ENCODE data around the gene WASHC4. TPM values are rescaled to one million over a fixed set of nuclear protein-coding genes. Genes with fewer than 3 reads are reported as not detected.
"Not testable (repeated sequence)": the region's sequence is repeated elsewhere in the genome, so short reads cannot be mapped to it uniquely, and the experiment has no call there.

Gene WASHC4
- polyA plus RNA-seq, 1 donor: 71.1 TPM

- DNase-seq: no peak
- 83% methylated on average over 2 of the region's 2 CpGs for WGBS (ENCODE audit: insufficient coverage, low lambda C conversion rate)
- H3K36me3 ChIP-seq (ENCODE audit: control insufficient read depth, insufficient read depth, low read length): peaks cover 45% of the 10 kb centered on the region
- H3K27ac ChIP-seq (ENCODE audit: low read length): no peak overlapping the region
- no peak overlapping the region for H3K4me3 ChIP-seq (ENCODE audit: low read length)
- H3K9me3 ChIP-seq (ENCODE audit: control insufficient read depth, low read depth, low read length): no peaks in the 10 kb centered on the region
- H3K27me3 ChIP-seq (ENCODE audit: control insufficient read depth, insufficient read depth, low read length): no peaks in the 10 kb centered on the region
- H3K4me1 ChIP-seq (ENCODE audit: control insufficient read depth, insufficient read depth, low read length): no peaks in the 10 kb centered on the region
Measured at GRCh38 chr12:105158876-105159275, 51.3 kb downstream of the WASHC4 start.

GRCh38 chr12:105162174-105162573 is 54.6 kb downstream of the WASHC4 start:
- WGBS (ENCODE audit: insufficient coverage, low lambda C conversion rate): 76% methylated on average over 2 of the region's 3 CpGs
- Histone ChIP-seq H3K27me3 (ENCODE audit: control insufficient read depth, insufficient read depth, low read length) (no peaks in the 10 kb centered on the region), H3K36me3 (ENCODE audit: control insufficient read depth, insufficient read depth, low read length) (peaks cover 55% of the 10 kb centered on the region), H3K9me3 (ENCODE audit: control insufficient read depth, low read depth, low read length) (no peaks in the 10 kb centered on the region), H3K27ac (ENCODE audit: low read length) (no peak overlapping the region), H3K4me1 (ENCODE audit: control insufficient read depth, insufficient read depth, low read length) (no peaks in the 10 kb centered on the region), H3K4me3 (ENCODE audit: low read length) (no peak overlapping the region)
- DNase-seq: no peak

GRCh38 chr12:105164068-105164467 is 56.5 kb downstream of the WASHC4 start:
- DNase-seq: no peak
- Histone ChIP-seq H3K9me3 (ENCODE audit: control insufficient read depth, low read depth, low read length) (no peaks in the 10 kb centered on the region), H3K27me3 (ENCODE audit: control insufficient read depth, insufficient read depth, low read length) (no peaks in the 10 kb centered on the region), H3K4me1 (ENCODE audit: control insufficient read depth, insufficient read depth, low read length) (no peaks in the 10 kb centered on the region), H3K4me3 (ENCODE audit: low read length) (no peak overlapping the region), H3K36me3 (ENCODE audit: control insufficient read depth, insufficient read depth, low read length) (peaks cover 54% of the 10 kb centered on the region), H3K27ac (ENCODE audit: low read length) (no peak overlapping the region)
- 20% methylated on average over 1 of the region's 2 CpGs for WGBS (ENCODE audit: insufficient coverage, low lambda C conversion rate)

- Histone ChIP-seq H3K27ac (ENCODE audit: low read length) (no peak overlapping the region), H3K36me3 (ENCODE audit: control insufficient read depth, insufficient read depth, low read length) (peaks cover 50% of the 10 kb centered on the region), H3K4me3 (ENCODE audit: low read length) (no peak overlapping the region), H3K9me3 (ENCODE audit: control insufficient read depth, low read depth, low read length) (no peaks in the 10 kb centered on the region), H3K27me3 (ENCODE audit: control insufficient read depth, insufficient read depth, low read length) (no peaks in the 10 kb centered on the region), H3K4me1 (ENCODE audit: control insufficient read depth, insufficient read depth, low read length) (no peaks in the 10 kb centered on the region)
- no peak for DNase-seq
- no CpG with 5 or more reads among the region's 1 CpG for WGBS (ENCODE audit: insufficient coverage, low lambda C conversion rate)
Measured at GRCh38 chr12:105166736-105167135, 59.2 kb downstream of the WASHC4 start.

GRCh38 chr12:105167346-105167745 is 59.8 kb downstream of the WASHC4 start:
- no peak overlapping the region for H3K27ac ChIP-seq (ENCODE audit: low read length)

GRCh38 chr12:105168006-105168405 is 60.5 kb downstream of the WASHC4 start:
- peaks cover 41% of the 10 kb centered on the region for H3K36me3 ChIP-seq (ENCODE audit: control insufficient read depth, insufficient read depth, low read length)
- no peaks in the 10 kb centered on the region for H3K9me3 ChIP-seq (ENCODE audit: control insufficient read depth, low read depth, low read length)
- no peaks in the 10 kb centered on the region for H3K27me3 ChIP-seq (ENCODE audit: control insufficient read depth, insufficient read depth, low read length)
- H3K4me3 ChIP-seq (ENCODE audit: low read length): no peak overlapping the region
- no peak for DNase-seq
- H3K4me1 ChIP-seq (ENCODE audit: control insufficient read depth, insufficient read depth, low read length): no peaks in the 10 kb centered on the region
- H3K27ac ChIP-seq (ENCODE audit: low read length): no peak overlapping the region

More at GRCh38 chr12:105167346-105167745, 59.8 kb downstream of the WASHC4 start:
- Histone ChIP-seq H3K4me3 (ENCODE audit: low read length) (no peak overlapping the region), H3K27me3 (ENCODE audit: control insufficient read depth, insufficient read depth, low read length) (no peaks in the 10 kb centered on the region), H3K9me3 (ENCODE audit: control insufficient read depth, low read depth, low read length) (no peaks in the 10 kb centered on the region), H3K36me3 (ENCODE audit: control insufficient read depth, insufficient read depth, low read length) (peaks cover 45% of the 10 kb centered on the region), H3K4me1 (ENCODE audit: control insufficient read depth, insufficient read depth, low read length) (no peaks in the 10 kb centered on the region)
- no peak for DNase-seq

- DNase-seq: no peak
- H3K27me3 ChIP-seq (ENCODE audit: control insufficient read depth, insufficient read depth, low read length): no peaks in the 10 kb centered on the region
- peaks cover 44% of the 10 kb centered on the region for H3K36me3 ChIP-seq (ENCODE audit: control insufficient read depth, insufficient read depth, low read length)
- no peaks in the 10 kb centered on the region for H3K4me1 ChIP-seq (ENCODE audit: control insufficient read depth, insufficient read depth, low read length)
- H3K4me3 ChIP-seq (ENCODE audit: low read length): no peak overlapping the region
- H3K9me3 ChIP-seq (ENCODE audit: control insufficient read depth, low read depth, low read length): no peaks in the 10 kb centered on the region
- WGBS (ENCODE audit: insufficient coverage, low lambda C conversion rate): 100% methylated on average over 3 of the region's 3 CpGs
- H3K27ac ChIP-seq (ENCODE audit: low read length): no peak overlapping the region
Measured at GRCh38 chr12:105170139-105170538, 62.6 kb downstream of the WASHC4 start.

- WGBS (ENCODE audit: insufficient coverage, low lambda C conversion rate): 89% methylated on average over 1 of the region's 6 CpGs
- H3K27ac ChIP-seq (ENCODE audit: low read length): no peak overlapping the region
- no peak for DNase-seq
- peaks cover 40% of the 10 kb centered on the region for H3K36me3 ChIP-seq (ENCODE audit: control insufficient read depth, insufficient read depth, low read length)
- H3K4me3 ChIP-seq (ENCODE audit: low read length): no peak overlapping the region
- H3K27me3 ChIP-seq (ENCODE audit: control insufficient read depth, insufficient read depth, low read length): no peaks in the 10 kb centered on the region
- no peaks in the 10 kb centered on the region for H3K4me1 ChIP-seq (ENCODE audit: control insufficient read depth, insufficient read depth, low read length)
- H3K9me3 ChIP-seq (ENCODE audit: control insufficient read depth, low read depth, low read length): no peaks in the 10 kb centered on the region
Measured at GRCh38 chr12:105171691-105172436, 64.3 kb downstream of the WASHC4 start.

GRCh38 chr12:105175397-105175990 is 68.0 kb downstream of the WASHC4 start:
- H3K36me3 ChIP-seq (ENCODE audit: control insufficient read depth, insufficient read depth, low read length): peaks cover 32% of the 10 kb centered on the region
- no peak overlapping the region for H3K4me3 ChIP-seq (ENCODE audit: low read length)
- no peaks in the 10 kb centered on the region for H3K4me1 ChIP-seq (ENCODE audit: control insufficient read depth, insufficient read depth, low read length)
- no peaks in the 10 kb centered on the region for H3K27me3 ChIP-seq (ENCODE audit: control insufficient read depth, insufficient read depth, low read length)
- no peak for DNase-seq
- no peak overlapping the region for H3K27ac ChIP-seq (ENCODE audit: low read length)
- H3K9me3 ChIP-seq (ENCODE audit: control insufficient read depth, low read depth, low read length): no peaks in the 10 kb centered on the region
- WGBS (ENCODE audit: insufficient coverage, low lambda C conversion rate): no CpG with 5 or more reads among the region's 2 CpGs

- H3K4me1 ChIP-seq (ENCODE audit: control insufficient read depth, insufficient read depth, low read length): no peaks in the 10 kb centered on the region
- H3K27me3 ChIP-seq (ENCODE audit: control insufficient read depth, insufficient read depth, low read length): no peaks in the 10 kb centered on the region
- peaks cover 4% of the 10 kb centered on the region for H3K9me3 ChIP-seq (ENCODE audit: control insufficient read depth, low read depth, low read length)
- 100% methylated on average over 1 of the region's 4 CpGs for WGBS (ENCODE audit: insufficient coverage, low lambda C conversion rate)
- H3K27ac ChIP-seq (ENCODE audit: low read length): no peak overlapping the region
- DNase-seq: no peak
- no peak overlapping the region for H3K4me3 ChIP-seq (ENCODE audit: low read length)
- peaks cover 32% of the 10 kb centered on the region for H3K36me3 ChIP-seq (ENCODE audit: control insufficient read depth, insufficient read depth, low read length)
Measured at GRCh38 chr12:105177208-105177607, 69.7 kb downstream of the WASHC4 start.

GRCh38 chr12:105179114-105179513 is 71.6 kb downstream of the WASHC4 start:
- H3K4me3 ChIP-seq (ENCODE audit: low read length); H3K9me3 ChIP-seq (ENCODE audit: control insufficient read depth, low read depth, low read length); H3K27ac ChIP-seq (ENCODE audit: low read length); H3K4me1 ChIP-seq (ENCODE audit: control insufficient read depth, insufficient read depth, low read length); DNase-seq; H3K27me3 ChIP-seq (ENCODE audit: control insufficient read depth, insufficient read depth, low read length): not testable (repeated sequence)
- peaks cover 27% of the 10 kb centered on the region for H3K36me3 ChIP-seq (ENCODE audit: control insufficient read depth, insufficient read depth, low read length)
- WGBS (ENCODE audit: insufficient coverage, low lambda C conversion rate): no CpG with 5 or more reads among the region's 1 CpG
